BLaER1 (cell line): Measurements from ENCODE around the gene RFK.

Experiments
- H3K27ac ChIP-seq: shearing (Covaris generic); formaldehyde crosslinking; 2 replicates; pipeline ENCODE4 v1.8.1; 2022
- H3K27me3 ChIP-seq: shearing (Covaris generic); formaldehyde crosslinking; 2 replicates; pipeline ENCODE4 v1.8.1; 2022
- H3K36me3 ChIP-seq: shearing (Covaris generic); formaldehyde crosslinking; 2 replicates; pipeline ENCODE4 v1.8.1; 2022
- H3K4me1 ChIP-seq: shearing (Covaris generic); formaldehyde crosslinking; 2 replicates; pipeline ENCODE4 v1.8.1; 2022
- H3K4me2 ChIP-seq: shearing (Covaris generic); formaldehyde crosslinking; 2 replicates; pipeline ENCODE4 v1.8.1; 2022
- H3K4me3 ChIP-seq: shearing (Covaris generic); formaldehyde crosslinking; 2 replicates; pipeline ENCODE4 v1.8.1; 2022
- H3K9ac ChIP-seq: shearing (Covaris generic); formaldehyde crosslinking; 2 replicates; pipeline ENCODE4 v1.8.1; 2022
- H3K9me3 ChIP-seq: shearing (Covaris generic); formaldehyde crosslinking; 2 replicates; pipeline ENCODE4 v1.8.1; 2022
- H4K20me1 ChIP-seq: shearing (Covaris generic); formaldehyde crosslinking; 2 replicates; pipeline ENCODE4 v1.8.1; 2022
- Cebpa-rat ChIP-seq: shearing (Covaris generic); IDR thresholded peaks from 2 replicates; pipeline ENCODE4 v1.8.1; 2022

Gene RFK

DNA sequence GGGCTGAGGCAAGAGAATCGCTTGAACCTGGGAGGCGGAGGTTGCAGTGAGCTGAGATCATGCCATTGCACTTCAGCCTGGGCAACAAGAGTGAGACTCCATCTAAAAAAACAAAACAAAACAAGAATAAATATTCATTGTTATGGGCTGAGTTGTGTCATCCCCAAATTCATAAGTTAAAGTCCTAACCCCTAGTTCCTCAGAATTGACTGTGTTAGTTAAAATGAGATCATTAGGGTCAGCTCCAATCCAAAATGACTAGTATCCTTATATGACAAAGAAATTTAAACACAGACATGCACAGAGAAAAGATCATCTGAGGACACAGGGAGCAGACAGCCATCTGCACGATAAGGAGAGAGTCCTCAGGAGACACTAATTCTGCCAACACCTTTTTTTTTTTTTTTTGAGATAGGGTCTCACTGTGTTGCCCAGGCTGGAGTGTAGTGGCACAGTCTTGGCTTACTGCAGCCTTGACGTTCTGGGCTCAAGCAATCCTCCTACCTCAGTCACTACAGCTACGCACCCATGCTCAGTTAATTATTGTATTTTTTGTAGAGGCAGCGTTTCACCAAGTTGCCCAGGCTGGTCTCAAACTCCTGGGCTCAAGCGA, 32.7 kb upstream of the RFK start:
- no peaks in the 10 kb centered on the region for H3K36me3 ChIP-seq
- no peaks in the 10 kb centered on the region for H3K4me1 ChIP-seq
- H3K27me3 ChIP-seq, result no peaks in the 10 kb centered on the region
- H3K27ac ChIP-seq, result no peak overlapping the region
- H3K4me2 ChIP-seq, result no peak overlapping the region
- H3K9me3 ChIP-seq, result no peaks in the 10 kb centered on the region
- H3K4me3 ChIP-seq, result no peak overlapping the region
- H3K9ac ChIP-seq, result no peak overlapping the region
- no peak for TF ChIP-seq Cebpa-rat
- no peaks in the 10 kb centered on the region for H4K20me1 ChIP-seq

DNA sequence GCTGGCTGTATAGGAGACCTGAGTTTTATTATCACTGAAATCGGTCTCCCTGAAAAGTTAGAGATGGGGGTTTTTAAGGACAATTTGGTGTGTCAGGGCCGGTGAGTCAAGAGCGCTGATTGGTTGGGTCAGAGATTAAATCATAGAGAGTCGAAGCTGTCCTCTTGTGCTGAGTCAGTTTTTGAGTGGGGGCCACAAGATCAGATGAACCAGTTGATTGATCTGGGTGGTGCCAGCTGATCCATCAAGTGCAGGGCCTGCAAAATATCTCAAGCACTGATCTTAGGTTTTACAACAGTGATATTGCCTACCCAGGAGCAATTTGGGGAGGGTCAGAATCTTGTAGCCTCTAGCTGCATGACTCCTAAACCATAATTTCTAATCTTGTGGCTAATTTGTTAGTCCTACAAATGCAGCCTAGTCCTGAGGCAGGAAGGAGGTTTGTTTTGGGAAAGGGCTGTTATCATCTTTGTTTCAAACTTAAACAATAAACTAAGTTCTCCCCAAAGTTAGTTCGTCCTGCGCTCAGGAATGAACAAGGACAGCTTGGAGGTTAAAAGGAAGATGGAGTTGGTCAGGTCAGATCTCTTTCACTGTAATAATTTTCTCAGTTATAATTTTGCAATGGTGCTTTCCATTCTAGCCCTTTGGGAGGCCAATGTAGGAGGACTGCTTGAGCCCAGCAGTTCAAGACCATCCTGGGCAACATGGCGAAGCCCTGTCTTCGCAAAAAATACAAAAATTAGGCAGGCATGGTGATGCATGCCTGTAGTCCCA, 31.6 kb upstream of the RFK start:
- Histone ChIP-seq H3K9me3 (no peaks in the 10 kb centered on the region), H3K9ac (no peak overlapping the region), H3K4me1 (no peaks in the 10 kb centered on the region), H3K27ac (no peak overlapping the region), H3K36me3 (no peaks in the 10 kb centered on the region), H3K27me3 (no peaks in the 10 kb centered on the region), H3K4me2 (no peak overlapping the region), H4K20me1 (no peaks in the 10 kb centered on the region), H3K4me3 (no peak overlapping the region)
- TF ChIP-seq Cebpa-rat, result no peak

DNA sequence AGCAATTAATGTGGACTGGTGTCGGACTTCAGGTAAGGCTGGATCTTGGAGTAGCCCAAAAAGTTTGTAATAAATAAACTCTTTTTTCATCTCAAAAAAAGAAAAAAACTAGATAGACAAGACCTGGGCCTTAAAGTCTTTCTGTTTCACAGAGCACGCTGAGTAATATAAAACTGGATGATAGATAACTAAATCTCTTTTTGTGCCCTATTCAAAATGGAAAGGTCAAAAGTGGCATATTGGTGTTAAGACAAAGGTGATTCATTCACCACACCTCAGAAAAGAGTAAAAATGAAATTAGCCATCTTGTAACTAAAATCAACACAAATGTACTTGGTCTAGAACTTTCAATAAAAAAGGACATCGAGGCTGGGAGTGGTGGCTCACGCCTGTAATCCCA, 30.3 kb upstream of the RFK start:
- no peak overlapping the region for H3K4me3 ChIP-seq

GRCh38 chr9:76423216-76424177, 29.3 kb upstream of the RFK start:
- no peaks in the 10 kb centered on the region for H3K36me3 ChIP-seq
- no peak overlapping the region for H3K4me2 ChIP-seq
- TF ChIP-seq Cebpa-rat, result no peak
- no peaks in the 10 kb centered on the region for H3K27me3 ChIP-seq
- no peak overlapping the region for H3K27ac ChIP-seq
- H3K9me3 ChIP-seq, result no peaks in the 10 kb centered on the region
- no peaks in the 10 kb centered on the region for H4K20me1 ChIP-seq
- H3K9ac ChIP-seq, result no peak overlapping the region
- no peak overlapping the region for H3K4me3 ChIP-seq
- no peaks in the 10 kb centered on the region for H3K4me1 ChIP-seq

More for the DNA sequence above, 30.3 kb upstream of the RFK start:
- no peaks in the 10 kb centered on the region for H3K4me1 ChIP-seq
- H3K27ac ChIP-seq, result no peak overlapping the region
- H3K4me2 ChIP-seq, result no peak overlapping the region
- no peak for TF ChIP-seq Cebpa-rat
- H4K20me1 ChIP-seq, result no peaks in the 10 kb centered on the region
- H3K9me3 ChIP-seq, result no peaks in the 10 kb centered on the region
- no peaks in the 10 kb centered on the region for H3K36me3 ChIP-seq
- H3K27me3 ChIP-seq, result no peaks in the 10 kb centered on the region
- H3K9ac ChIP-seq, result no peak overlapping the region

- Histone ChIP-seq H3K9ac (no peak overlapping the region), H3K4me1 (0 out of 2 replicates have a peak, but pooled peaks cover 2% of the 10 kb centered on the region), H3K4me2 (no peak overlapping the region), H3K4me3 (no peak overlapping the region), H3K27me3 (no peaks in the 10 kb centered on the region), H3K27ac (no peak overlapping the region), H3K9me3 (peaks cover 3% of the 10 kb centered on the region), H4K20me1 (no peaks in the 10 kb centered on the region), H3K36me3 (no peaks in the 10 kb centered on the region)
- no peak for TF ChIP-seq Cebpa-rat
Observed at GRCh38 chr9:76419782-76420380, 25.7 kb upstream of the RFK start.

- no peaks in the 10 kb centered on the region for H3K36me3 ChIP-seq
- H3K4me3 ChIP-seq, result no peak overlapping the region
- no peaks in the 10 kb centered on the region for H4K20me1 ChIP-seq
- H3K9me3 ChIP-seq, result peaks cover 27% of the 10 kb centered on the region
- peaks cover 9% of the 10 kb centered on the region; the same call in 1 of the 2 replicates for H3K4me1 ChIP-seq
- H3K27ac ChIP-seq, result no peak overlapping the region
- no peak for TF ChIP-seq Cebpa-rat
- H3K27me3 ChIP-seq, result no peaks in the 10 kb centered on the region
- no peak overlapping the region for H3K9ac ChIP-seq
- H3K4me2 ChIP-seq, result no peak overlapping the region
Observed at GRCh38 chr9:76417394-76417793, 23.2 kb upstream of the RFK start.

DNA sequence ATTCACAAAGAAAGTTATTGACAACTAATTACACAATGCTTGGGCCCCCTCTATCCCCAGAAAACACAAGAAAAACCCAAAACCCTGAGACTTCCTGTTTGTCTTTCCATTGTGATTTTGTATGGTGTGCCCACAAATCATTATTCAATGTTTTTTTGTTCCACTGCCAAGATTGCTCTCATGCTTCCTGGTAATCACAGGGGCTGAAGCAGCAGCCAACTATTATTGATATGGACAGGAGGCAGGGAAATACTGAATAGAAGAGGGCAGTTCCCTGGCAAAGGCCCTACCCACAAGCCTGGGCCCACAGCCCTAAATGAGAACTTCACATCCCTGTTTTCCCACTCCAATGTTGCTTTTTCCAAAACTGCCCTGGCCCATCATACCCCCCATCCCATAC, 21.5 kb upstream of the RFK start:
- H3K27ac ChIP-seq, result no peak overlapping the region
- H3K4me3 ChIP-seq, result no peak overlapping the region
- no peak overlapping the region for H3K4me2 ChIP-seq
- peaks cover 9% of the 10 kb centered on the region; the same call in 1 of the 2 replicates for H3K4me1 ChIP-seq
- H3K9ac ChIP-seq, result no peak overlapping the region
- no peaks in the 10 kb centered on the region for H3K36me3 ChIP-seq
- no peaks in the 10 kb centered on the region for H3K27me3 ChIP-seq
- no peak for TF ChIP-seq Cebpa-rat
- no peaks in the 10 kb centered on the region for H4K20me1 ChIP-seq
- H3K9me3 ChIP-seq, result peaks cover 27% of the 10 kb centered on the region

GRCh38 chr9:76415154-76415553, 20.9 kb upstream of the RFK start:
- Histone ChIP-seq H3K36me3 (no peaks in the 10 kb centered on the region), H3K9me3 (peaks cover 27% of the 10 kb centered on the region), H3K27me3 (no peaks in the 10 kb centered on the region), H3K27ac (no peak overlapping the region), H3K4me2 (no peak overlapping the region), H4K20me1 (no peaks in the 10 kb centered on the region), H3K4me1 (peaks cover 9% of the 10 kb centered on the region; the same call in 1 of the 2 replicates), H3K4me3 (no peak overlapping the region), H3K9ac (no peak overlapping the region)
- TF ChIP-seq Cebpa-rat, result no peak

- no peak overlapping the region for H3K4me2 ChIP-seq
- no peaks in the 10 kb centered on the region for H4K20me1 ChIP-seq
- H3K9ac ChIP-seq, result no peak overlapping the region
- no peak overlapping the region for H3K4me3 ChIP-seq
- peaks cover 27% of the 10 kb centered on the region for H3K9me3 ChIP-seq
- H3K36me3 ChIP-seq, result no peaks in the 10 kb centered on the region
- H3K4me1 ChIP-seq, result peaks cover 9% of the 10 kb centered on the region; the same call in 1 of the 2 replicates
- no peaks in the 10 kb centered on the region for H3K27me3 ChIP-seq
- H3K27ac ChIP-seq, result no peak overlapping the region
- no peak for TF ChIP-seq Cebpa-rat
Observed at GRCh38 chr9:76414661-76415060, 20.4 kb upstream of the RFK start.
